BLaER1 (cell line): ENCODE data around the gene PLEKHA1.

Experiments used
- H3K27ac ChIP-seq: shearing (Covaris generic); formaldehyde crosslinking; 2 replicates; pipeline ENCODE4 v1.8.1; 2022
- H3K27me3 ChIP-seq: shearing (Covaris generic); formaldehyde crosslinking; 2 replicates; pipeline ENCODE4 v1.8.1; 2022
- H3K36me3 ChIP-seq: shearing (Covaris generic); formaldehyde crosslinking; 2 replicates; pipeline ENCODE4 v1.8.1; 2022
- H3K4me1 ChIP-seq: shearing (Covaris generic); formaldehyde crosslinking; 2 replicates; pipeline ENCODE4 v1.8.1; 2022
- H3K4me2 ChIP-seq: shearing (Covaris generic); formaldehyde crosslinking; 2 replicates; pipeline ENCODE4 v1.8.1; 2022
- H3K4me3 ChIP-seq: shearing (Covaris generic); formaldehyde crosslinking; 2 replicates; pipeline ENCODE4 v1.8.1; 2022
- H3K9ac ChIP-seq: shearing (Covaris generic); formaldehyde crosslinking; 2 replicates; pipeline ENCODE4 v1.8.1; 2022
- H3K9me3 ChIP-seq: shearing (Covaris generic); formaldehyde crosslinking; 2 replicates; pipeline ENCODE4 v1.8.1; 2022
- H4K20me1 ChIP-seq: shearing (Covaris generic); formaldehyde crosslinking; 2 replicates; pipeline ENCODE4 v1.8.1; 2022
- Cebpa-rat ChIP-seq: shearing (Covaris generic); IDR thresholded peaks from 2 replicates; pipeline ENCODE4 v1.8.1; 2022

Gene PLEKHA1

DNA sequence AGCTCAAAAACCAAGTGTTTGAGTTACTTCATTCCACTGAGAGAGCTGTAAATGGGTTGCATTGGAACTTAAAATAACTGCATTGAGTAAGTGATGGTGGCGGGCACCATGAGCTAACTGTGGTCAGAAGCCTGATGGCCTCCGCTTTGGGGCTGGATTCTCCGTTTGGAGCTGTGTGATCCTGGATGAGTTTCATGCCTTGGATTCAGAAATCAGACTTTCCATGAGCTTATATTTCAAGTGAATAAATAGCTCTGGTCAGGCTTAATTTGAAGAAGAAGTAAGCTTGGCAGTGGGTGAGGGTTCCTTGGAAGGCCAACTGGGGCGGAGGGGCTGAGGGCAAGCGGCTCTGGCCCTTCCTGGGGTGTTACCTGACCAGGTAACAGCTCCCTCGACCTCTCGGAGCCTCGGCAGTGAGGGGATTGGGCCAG is 92.5 kb downstream of the PLEKHA1 start:
- H3K9ac ChIP-seq = no peak overlapping the region
- H3K4me1 ChIP-seq = no peaks in the 10 kb centered on the region
- H3K27me3 ChIP-seq = no peaks in the 10 kb centered on the region
- no peaks in the 10 kb centered on the region for H4K20me1 ChIP-seq
- no peak overlapping the region for H3K4me2 ChIP-seq
- TF ChIP-seq Cebpa-rat = no peak
- no peaks in the 10 kb centered on the region for H3K36me3 ChIP-seq
- no peak overlapping the region for H3K27ac ChIP-seq
- peaks cover 5% of the 10 kb centered on the region for H3K9me3 ChIP-seq
- no peak overlapping the region for H3K4me3 ChIP-seq

DNA sequence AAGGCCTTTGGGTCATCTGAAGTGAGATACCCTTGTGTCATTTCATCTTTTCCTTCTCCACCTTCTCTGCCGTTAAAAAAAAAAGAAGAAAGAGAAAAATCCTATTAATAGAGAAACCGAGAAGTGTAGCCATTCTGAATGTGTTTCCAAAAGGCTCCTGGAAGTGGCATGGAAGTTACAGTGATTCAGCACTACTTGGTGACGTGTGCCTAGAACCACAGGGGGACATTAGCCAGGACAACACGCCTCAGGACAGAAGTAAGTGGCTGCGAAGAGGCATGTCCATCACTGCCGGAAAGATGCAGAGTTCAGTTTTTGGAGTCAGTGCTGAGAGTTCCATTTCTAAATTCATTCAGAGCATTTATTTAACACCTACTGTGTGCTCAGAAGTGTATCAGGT is 93.2 kb downstream of the PLEKHA1 start:
- no peak overlapping the region for H3K9ac ChIP-seq
- no peaks in the 10 kb centered on the region for H3K27me3 ChIP-seq
- no peaks in the 10 kb centered on the region for H3K4me1 ChIP-seq
- H3K27ac ChIP-seq = no peak overlapping the region
- no peak overlapping the region for H3K4me3 ChIP-seq
- no peak overlapping the region for H3K4me2 ChIP-seq
- H3K9me3 ChIP-seq = no peaks in the 10 kb centered on the region
- TF ChIP-seq Cebpa-rat = no peak
- no peaks in the 10 kb centered on the region for H4K20me1 ChIP-seq
- H3K36me3 ChIP-seq = no peaks in the 10 kb centered on the region

DNA sequence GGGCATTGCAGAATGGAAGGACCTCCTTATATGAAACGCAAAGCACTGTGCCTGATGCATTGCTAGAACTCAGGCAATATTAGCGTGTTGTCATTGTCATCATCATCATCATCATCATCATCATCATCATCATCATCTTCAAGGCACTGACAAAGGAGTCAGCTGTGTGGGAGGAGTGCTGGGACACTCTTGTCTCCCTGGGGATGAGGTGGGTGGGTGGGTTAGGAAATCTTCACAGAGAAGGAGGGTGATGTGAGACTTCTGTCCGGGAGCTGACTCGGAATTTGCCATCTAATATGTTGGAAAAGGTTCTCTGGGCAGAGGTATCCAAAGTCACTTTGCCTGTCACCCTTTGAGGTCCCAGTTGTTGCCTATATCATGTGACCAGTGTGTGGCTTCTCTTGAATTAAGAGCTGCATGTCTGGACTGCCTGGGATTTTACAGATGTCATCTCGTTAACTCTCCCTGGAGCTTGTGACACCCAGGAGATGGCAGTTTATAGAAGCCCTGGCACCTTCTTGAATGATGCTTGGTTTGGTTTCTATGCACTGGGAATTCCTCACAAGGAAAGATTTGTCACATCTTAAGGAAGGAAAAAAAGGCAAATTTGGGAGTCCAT is 93.9 kb downstream of the PLEKHA1 start:
- Histone ChIP-seq H3K4me1 (no peaks in the 10 kb centered on the region), H3K9ac (no peak overlapping the region), H3K9me3 (no peaks in the 10 kb centered on the region), H3K27ac (no peak overlapping the region), H3K36me3 (no peaks in the 10 kb centered on the region), H4K20me1 (no peaks in the 10 kb centered on the region), H3K27me3 (no peaks in the 10 kb centered on the region), H3K4me2 (no peak overlapping the region), H3K4me3 (no peak overlapping the region)
- TF ChIP-seq Cebpa-rat = no peak

GRCh38 chr10:122468926-122469781 is 94.6 kb downstream of the PLEKHA1 start:
- Histone ChIP-seq H3K4me2 (no peak overlapping the region), H3K4me1 (peaks cover 6% of the 10 kb centered on the region), H3K36me3 (no peaks in the 10 kb centered on the region), H3K4me3 (no peak overlapping the region), H3K9ac (no peak overlapping the region), H3K27ac (no peak overlapping the region), H3K27me3 (no peaks in the 10 kb centered on the region), H4K20me1 (no peaks in the 10 kb centered on the region), H3K9me3 (no peaks in the 10 kb centered on the region)
- TF ChIP-seq Cebpa-rat = no peak

GRCh38 chr10:122469848-122470247 is 95.3 kb downstream of the PLEKHA1 start:
- H3K9me3 ChIP-seq = no peaks in the 10 kb centered on the region
- no peaks in the 10 kb centered on the region for H4K20me1 ChIP-seq
- no peak for TF ChIP-seq Cebpa-rat
- H3K9ac ChIP-seq = no peak overlapping the region
- H3K4me3 ChIP-seq = no peak overlapping the region
- peaks cover 13% of the 10 kb centered on the region for H3K4me1 ChIP-seq
- H3K36me3 ChIP-seq = no peaks in the 10 kb centered on the region
- no peak overlapping the region for H3K27ac ChIP-seq
- no peaks in the 10 kb centered on the region for H3K27me3 ChIP-seq
- H3K4me2 ChIP-seq = no peak overlapping the region

- peaks cover 31% of the 10 kb centered on the region for H3K4me1 ChIP-seq
- no peak overlapping the region for H3K4me2 ChIP-seq
- no peak overlapping the region for H3K27ac ChIP-seq
- no peaks in the 10 kb centered on the region for H4K20me1 ChIP-seq
- H3K36me3 ChIP-seq = no peaks in the 10 kb centered on the region
- H3K9me3 ChIP-seq = no peaks in the 10 kb centered on the region
- no peak overlapping the region for H3K4me3 ChIP-seq
- H3K27me3 ChIP-seq = no peaks in the 10 kb centered on the region
- TF ChIP-seq Cebpa-rat = no peak
- no peak overlapping the region for H3K9ac ChIP-seq
Measured at GRCh38 chr10:122471531-122472177, 97.1 kb downstream of the PLEKHA1 start.

GRCh38 chr10:122473116-122473515 is 98.6 kb downstream of the PLEKHA1 start:
- Histone ChIP-seq H3K9me3 (no peaks in the 10 kb centered on the region), H3K36me3 (no peaks in the 10 kb centered on the region), H3K4me3 (no peak overlapping the region), H3K27ac (no peak overlapping the region), H3K27me3 (no peaks in the 10 kb centered on the region), H3K4me2 (no peak overlapping the region), H3K9ac (no peak overlapping the region), H3K4me1 (peaks cover 32% of the 10 kb centered on the region), H4K20me1 (no peaks in the 10 kb centered on the region)
- TF ChIP-seq Cebpa-rat = no peak

DNA sequence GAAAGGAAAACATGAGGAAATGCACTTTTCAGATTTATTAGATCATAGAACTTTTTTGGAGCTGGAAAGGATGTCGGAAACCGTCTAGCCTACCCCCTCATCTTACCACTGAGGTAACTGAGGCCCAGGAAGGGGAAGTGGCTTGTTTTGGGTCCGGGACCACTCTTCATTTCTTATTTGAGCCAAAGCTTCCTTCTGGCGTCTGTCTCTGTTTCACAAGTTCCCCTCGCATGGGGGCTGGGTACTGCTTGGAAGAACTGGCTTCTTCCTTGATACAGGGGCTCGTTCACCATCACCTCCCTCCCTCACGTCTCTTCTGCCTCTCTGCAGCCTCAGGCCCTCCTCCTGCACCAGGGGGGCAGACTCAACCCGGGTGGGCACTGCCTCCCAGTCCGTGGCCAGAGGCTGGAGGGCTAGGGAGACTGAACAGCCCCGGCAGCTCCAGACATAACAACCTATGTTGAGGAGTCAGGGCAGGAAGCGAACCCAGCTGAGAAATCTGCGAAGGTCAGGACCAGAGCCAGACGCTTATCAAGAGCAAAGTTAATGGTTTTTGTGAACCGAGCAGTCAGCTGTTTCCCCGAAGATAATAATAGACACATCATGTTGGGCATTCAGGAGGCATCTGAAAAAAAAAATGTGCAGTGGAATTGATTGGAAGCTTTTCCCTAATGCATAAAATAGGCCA is 99.8 kb downstream of the PLEKHA1 start:
- Histone ChIP-seq H3K9ac (peak overlapping the region; percentile 57; the same call in 1 of the 2 replicates), H3K27me3 (no peaks in the 10 kb centered on the region), H3K27ac (peak overlapping the region; percentile 72), H3K36me3 (no peaks in the 10 kb centered on the region), H3K4me3 (peak overlapping the region; percentile 34; the same call in 1 of the 2 replicates), H3K4me2 (peak overlapping the region; percentile 82), H4K20me1 (no peaks in the 10 kb centered on the region), H3K4me1 (peaks cover 32% of the 10 kb centered on the region), H3K9me3 (no peaks in the 10 kb centered on the region)
- no peak for TF ChIP-seq Cebpa-rat

GRCh38 chr10:122475100-122475499 is 100.6 kb downstream of the PLEKHA1 start:
- Histone ChIP-seq H3K27ac (peak overlapping the region; percentile 11; the same call in 1 of the 2 replicates), H3K4me3 (no peak overlapping the region), H4K20me1 (no peaks in the 10 kb centered on the region), H3K9ac (no peak overlapping the region), H3K9me3 (no peaks in the 10 kb centered on the region), H3K4me1 (peaks cover 32% of the 10 kb centered on the region), H3K4me2 (peak overlapping the region; percentile 82), H3K36me3 (no peaks in the 10 kb centered on the region), H3K27me3 (no peaks in the 10 kb centered on the region)
- no peak for TF ChIP-seq Cebpa-rat
